Measurements from ENCODE around the gene CDYL.
"Not testable (repeated sequence)": the region's sequence is repeated elsewhere in the genome, so short reads cannot be mapped to it uniquely, and the experiment has no call there.

DNA sequence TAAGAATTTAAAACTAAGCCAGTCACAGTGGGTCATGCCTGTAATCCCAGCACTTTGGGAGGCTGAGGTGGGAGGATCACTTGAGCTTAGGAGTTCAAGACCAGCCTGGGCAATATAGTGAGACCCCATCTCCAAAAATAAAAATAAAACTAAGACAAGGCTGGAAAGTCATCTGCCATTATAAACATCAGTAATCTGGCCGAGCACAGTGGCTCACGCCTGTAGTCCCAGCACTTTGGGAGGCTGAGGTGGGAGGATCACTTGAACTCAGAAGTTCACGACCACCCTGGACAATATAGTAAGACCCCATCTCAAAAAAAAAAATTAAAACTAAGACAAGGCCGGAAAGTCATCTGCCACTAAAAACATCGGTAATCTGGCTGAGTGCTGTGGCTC lies 228.8 kb downstream of the CDYL start:
- TF ChIP-seq, protein P1, sequence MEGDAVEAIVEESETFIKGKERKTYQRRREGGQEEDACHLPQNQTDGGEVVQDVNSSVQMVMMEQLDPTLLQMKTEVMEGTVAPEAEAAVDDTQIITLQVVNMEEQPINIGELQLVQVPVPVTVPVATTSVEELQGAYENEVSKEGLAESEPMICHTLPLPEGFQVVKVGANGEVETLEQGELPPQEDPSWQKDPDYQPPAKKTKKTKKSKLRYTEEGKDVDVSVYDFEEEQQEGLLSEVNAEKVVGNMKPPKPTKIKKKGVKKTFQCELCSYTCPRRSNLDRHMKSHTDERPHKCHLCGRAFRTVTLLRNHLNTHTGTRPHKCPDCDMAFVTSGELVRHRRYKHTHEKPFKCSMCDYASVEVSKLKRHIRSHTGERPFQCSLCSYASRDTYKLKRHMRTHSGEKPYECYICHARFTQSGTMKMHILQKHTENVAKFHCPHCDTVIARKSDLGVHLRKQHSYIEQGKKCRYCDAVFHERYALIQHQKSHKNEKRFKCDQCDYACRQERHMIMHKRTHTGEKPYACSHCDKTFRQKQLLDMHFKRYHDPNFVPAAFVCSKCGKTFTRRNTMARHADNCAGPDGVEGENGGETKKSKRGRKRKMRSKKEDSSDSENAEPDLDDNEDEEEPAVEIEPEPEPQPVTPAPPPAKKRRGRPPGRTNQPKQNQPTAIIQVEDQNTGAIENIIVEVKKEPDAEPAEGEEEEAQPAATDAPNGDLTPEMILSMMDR (IDR thresholded peaks at IDR 0.05), result not testable (repeated sequence)
- not testable (repeated sequence) for TF ChIP-seq POLR2A (IDR thresholded peaks at IDR 0.05)

Data from lower leg skin (tissue), 3 donors.